MM.1S (cell line): ENCODE results near the gene GP5.

Experiments
- DNase-seq: peaks from one replicate; pipeline ENCODE4 v3.0.0-alpha.2; 2015
- H2AFZ ChIP-seq: fragments of 300-600 bp; sonication (generic); 2 replicates; pipeline ENCODE4 v1.6.0; 2016; ENCODE audit warnings: antibody characterized with exemption, low read length
- H3F3A ChIP-seq: fragments of 300-600 bp; sonication (generic); 2 replicates; pipeline ENCODE4 v1.6.1; 2016; ENCODE audit warnings: mild to moderate bottlenecking, antibody characterized with exemption, low read length, moderate library complexity, mixed read lengths; ENCODE audit not compliant: insufficient read depth
- H3K27ac ChIP-seq: fragments of 300-600 bp; sonication (generic); 2 replicates; pipeline ENCODE4 v1.5.1; 2016; ENCODE audit warnings: mild to moderate bottlenecking, low read length
- H3K27me3 ChIP-seq: fragments of 300-600 bp; sonication (generic); replicated peaks from 2 replicates; pipeline ENCODE4 v1.6.0; 2016; ENCODE audit warnings: low read length; ENCODE audit not compliant: insufficient read depth
- H3K36me3 ChIP-seq: fragments of 300-600 bp; sonication (generic); replicated peaks from 2 replicates; pipeline ENCODE4 v1.6.1; 2016; ENCODE audit warnings: mild to moderate bottlenecking, low read length, mixed read lengths; ENCODE audit not compliant: insufficient read depth
- H3K4me1 ChIP-seq: fragments of 300-600 bp; sonication (generic); 2 replicates; pipeline ENCODE4 v1.6.1; 2016; ENCODE audit warnings: low read length, mixed read lengths
- H3K4me2 ChIP-seq: fragments of 300-600 bp; sonication (generic); 2 replicates; pipeline ENCODE4 v1.6.0; 2016; ENCODE audit warnings: low read depth, low read length
- H3K4me3 ChIP-seq: fragments of 300-600 bp; sonication (generic); 2 replicates; pipeline ENCODE4 v1.5.1; 2016; ENCODE audit warnings: low read length, mixed read lengths
- H3K79me2 ChIP-seq: fragments of 300-600 bp; sonication (generic); 2 replicates; pipeline ENCODE4 v1.6.1; 2016; ENCODE audit warnings: mixed run types, low read length, mixed read lengths
- H3K9ac ChIP-seq: fragments of 300-600 bp; sonication (generic); 2 replicates; pipeline ENCODE4 v1.6.1; 2016; ENCODE audit warnings: low read length, mixed read lengths
- H3K9me2 ChIP-seq: fragments of 300-600 bp; sonication (generic); replicated peaks from 2 replicates; pipeline ENCODE4 v1.6.1; 2016; ENCODE audit warnings: mild to moderate bottlenecking, low read length, mixed read lengths; ENCODE audit not compliant: insufficient read depth
- H3K9me3 ChIP-seq: fragments of 300-600 bp; sonication (generic); replicated peaks from 2 replicates; pipeline ENCODE4 v1.6.1; 2016; ENCODE audit warnings: mild to moderate bottlenecking, low read length, mixed read lengths; ENCODE audit not compliant: insufficient read depth
- H4K20me1 ChIP-seq: fragments of 300-600 bp; sonication (generic); 2 replicates; pipeline ENCODE4 v1.6.1; 2016; ENCODE audit warnings: mild to moderate bottlenecking, low read length, moderate library complexity, mixed read lengths; ENCODE audit not compliant: insufficient read depth
- EZH2 ChIP-seq: fragments of 300-600 bp; sonication (generic); optimal IDR thresholded peaks from 2 replicates; pipeline ENCODE3; 2017; ENCODE audit warnings: low read depth, mild to moderate bottlenecking, antibody characterized with exemption, low read length, mixed read lengths
- EZH2phosphoT487 ChIP-seq: fragments of 300-600 bp; sonication (generic); IDR thresholded peaks from 2 replicates; pipeline ENCODE4 v1.6.1; 2018; ENCODE audit warnings: antibody characterized with exemption, low read length
- TF ChIP-seq, protein P1 (sequence below): fragments of 300-600 bp; sonication (generic); IDR thresholded peaks from 2 replicates; pipeline ENCODE4 v1.5.1; 2016; ENCODE audit warnings: antibody characterized with exemption, low read length, mixed read lengths

The GP5 gene

DNA sequence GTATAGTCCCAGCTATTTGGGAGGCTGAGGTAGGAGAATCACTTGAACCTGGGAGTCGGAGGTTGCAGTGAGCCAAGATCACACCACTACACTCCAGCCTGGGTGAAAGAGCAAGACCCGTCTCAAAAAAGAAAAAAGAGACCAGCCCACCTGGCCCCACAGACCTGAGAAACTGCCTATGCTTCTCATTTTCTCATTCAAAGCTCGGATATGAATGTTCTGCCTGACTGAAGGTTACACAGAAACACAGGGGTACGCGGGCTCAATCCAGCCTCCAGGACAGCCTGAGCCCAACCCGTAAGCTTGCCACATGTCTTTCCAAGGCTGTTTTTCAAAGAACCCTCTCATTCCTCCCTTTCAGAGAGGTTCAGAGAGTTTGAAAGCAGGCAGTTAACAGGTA lies 19.8 kb downstream of the GP5 start:
- no peaks in the 10 kb centered on the region for H3K9me3 ChIP-seq
- no peaks in the 10 kb centered on the region for H3K79me2 ChIP-seq
- no peak overlapping the region for H3K27ac ChIP-seq
- peaks cover 38% of the 10 kb centered on the region for H3K27me3 ChIP-seq
- H4K20me1 ChIP-seq, result no peaks in the 10 kb centered on the region
- no peaks in the 10 kb centered on the region for H3K36me3 ChIP-seq
- H2AFZ ChIP-seq, result no peak overlapping the region
- no peak for DNase-seq
- no peaks in the 10 kb centered on the region for H3K4me1 ChIP-seq
- no peak overlapping the region for H3K4me2 ChIP-seq
- H3K9ac ChIP-seq, result no peak overlapping the region
- no peak for TF ChIP-seq EZH2phosphoT487
- TF ChIP-seq EZH2, result no peak
- TF ChIP-seq, protein P1, sequence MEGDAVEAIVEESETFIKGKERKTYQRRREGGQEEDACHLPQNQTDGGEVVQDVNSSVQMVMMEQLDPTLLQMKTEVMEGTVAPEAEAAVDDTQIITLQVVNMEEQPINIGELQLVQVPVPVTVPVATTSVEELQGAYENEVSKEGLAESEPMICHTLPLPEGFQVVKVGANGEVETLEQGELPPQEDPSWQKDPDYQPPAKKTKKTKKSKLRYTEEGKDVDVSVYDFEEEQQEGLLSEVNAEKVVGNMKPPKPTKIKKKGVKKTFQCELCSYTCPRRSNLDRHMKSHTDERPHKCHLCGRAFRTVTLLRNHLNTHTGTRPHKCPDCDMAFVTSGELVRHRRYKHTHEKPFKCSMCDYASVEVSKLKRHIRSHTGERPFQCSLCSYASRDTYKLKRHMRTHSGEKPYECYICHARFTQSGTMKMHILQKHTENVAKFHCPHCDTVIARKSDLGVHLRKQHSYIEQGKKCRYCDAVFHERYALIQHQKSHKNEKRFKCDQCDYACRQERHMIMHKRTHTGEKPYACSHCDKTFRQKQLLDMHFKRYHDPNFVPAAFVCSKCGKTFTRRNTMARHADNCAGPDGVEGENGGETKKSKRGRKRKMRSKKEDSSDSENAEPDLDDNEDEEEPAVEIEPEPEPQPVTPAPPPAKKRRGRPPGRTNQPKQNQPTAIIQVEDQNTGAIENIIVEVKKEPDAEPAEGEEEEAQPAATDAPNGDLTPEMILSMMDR, result no peak
- H3K9me2 ChIP-seq, result no peaks in the 10 kb centered on the region
- H3F3A ChIP-seq, result no peaks in the 10 kb centered on the region
- H3K4me3 ChIP-seq, result no peak overlapping the region

DNA sequence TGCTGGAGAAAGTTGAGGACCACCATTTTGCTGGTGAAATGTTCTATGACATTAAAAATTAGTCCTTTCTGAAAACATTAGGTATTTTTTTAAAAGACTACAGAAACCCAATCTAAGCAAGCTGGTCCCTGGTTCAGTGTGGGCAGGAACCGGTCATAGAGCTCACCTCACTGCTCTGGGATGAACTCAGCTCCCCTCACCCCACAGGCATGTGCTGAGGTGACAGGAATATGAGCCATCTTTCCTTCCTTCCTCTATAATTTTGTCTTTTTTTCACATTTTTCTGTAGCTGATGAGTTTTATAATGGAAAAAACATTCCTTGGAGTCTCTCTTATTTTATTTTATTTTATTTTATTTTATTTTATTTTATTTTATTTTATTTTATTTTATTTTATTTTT lies 21.4 kb downstream of the GP5 start:
- TF ChIP-seq EZH2, result no peak
- no peaks in the 10 kb centered on the region for H3K36me3 ChIP-seq
- H3K4me2 ChIP-seq, result no peak overlapping the region
- H3K4me3 ChIP-seq, result no peak overlapping the region
- DNase-seq, result no peak
- no peaks in the 10 kb centered on the region for H3K79me2 ChIP-seq
- H3K27me3 ChIP-seq, result peaks cover 23% of the 10 kb centered on the region
- no peak overlapping the region for H3K9ac ChIP-seq
- H2AFZ ChIP-seq, result no peak overlapping the region
- H3K27ac ChIP-seq, result no peak overlapping the region
- no peaks in the 10 kb centered on the region for H3K4me1 ChIP-seq
- H3K9me3 ChIP-seq, result no peaks in the 10 kb centered on the region
- H3K9me2 ChIP-seq, result no peaks in the 10 kb centered on the region
- no peaks in the 10 kb centered on the region for H4K20me1 ChIP-seq
- no peaks in the 10 kb centered on the region for H3F3A ChIP-seq

DNA sequence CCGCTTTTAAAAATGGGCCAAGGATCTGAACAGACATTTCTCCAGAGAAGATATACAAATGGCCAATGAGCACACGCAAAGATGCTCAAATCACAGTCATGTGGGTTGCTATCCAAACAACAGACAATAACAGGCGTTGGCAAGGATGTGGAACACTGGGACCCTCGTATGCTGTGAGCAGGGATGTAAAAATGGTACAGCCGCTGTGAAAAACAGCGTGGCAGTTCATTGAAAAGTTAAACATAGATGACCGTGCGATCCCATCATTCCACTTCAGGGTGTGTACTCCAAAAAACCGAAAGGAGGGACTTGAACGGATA lies 22.9 kb downstream of the GP5 start:
- Histone ChIP-seq H3K4me1 (no peaks in the 10 kb centered on the region), H4K20me1 (no peaks in the 10 kb centered on the region), H3K79me2 (no peaks in the 10 kb centered on the region), H3K27ac (no peak overlapping the region), H3K9me2 (no peaks in the 10 kb centered on the region), H3K9ac (no peak overlapping the region), H3F3A (no peaks in the 10 kb centered on the region), H2AFZ (no peak overlapping the region), H3K4me2 (no peak overlapping the region), H3K27me3 (peaks cover 12% of the 10 kb centered on the region), H3K36me3 (no peaks in the 10 kb centered on the region), H3K4me3 (no peak overlapping the region), H3K9me3 (no peaks in the 10 kb centered on the region)
- no peak for DNase-seq
- TF ChIP-seq, protein P1, result no peak
- TF ChIP-seq EZH2phosphoT487, result no peak
- TF ChIP-seq EZH2, result no peak

DNA sequence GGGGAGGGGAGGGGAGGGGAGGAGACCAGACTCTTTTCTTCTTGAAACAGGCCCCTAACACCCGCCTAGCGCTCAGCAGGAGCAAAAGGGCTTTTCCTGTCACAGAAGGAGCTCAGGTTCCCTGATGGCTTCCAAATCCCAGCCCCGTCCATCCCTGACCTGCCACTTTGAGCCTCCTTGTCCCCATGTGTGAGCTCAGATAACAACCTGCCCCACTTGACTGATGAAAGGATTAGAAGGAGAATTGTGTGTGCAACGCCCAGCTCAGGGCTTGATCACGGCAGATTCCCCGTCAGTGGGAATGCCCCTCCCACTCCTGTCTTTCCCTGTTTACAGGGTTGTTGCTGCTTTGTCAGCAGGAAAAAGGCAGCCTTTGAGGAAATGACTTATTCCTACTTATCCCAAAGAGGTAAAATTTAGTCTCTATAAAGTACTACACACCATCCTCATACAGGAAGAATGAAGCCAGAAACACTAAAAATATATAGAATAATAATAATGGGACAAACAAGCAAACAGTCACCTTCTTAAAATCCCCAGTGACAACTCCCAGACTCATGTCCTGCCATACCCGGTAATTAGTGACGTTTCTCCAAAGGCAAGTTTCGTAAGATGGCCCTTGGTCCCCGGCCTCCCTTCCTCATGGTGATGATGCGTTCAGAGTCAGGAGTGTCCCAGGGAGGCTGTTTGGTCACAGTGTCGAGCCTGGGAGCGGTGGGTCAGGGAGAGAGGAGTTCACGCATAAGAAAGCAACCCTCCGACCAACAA lies 23.4 kb downstream of the GP5 start:
- no peak overlapping the region for H3K4me3 ChIP-seq
- no peak overlapping the region for H3K27ac ChIP-seq
- no peak overlapping the region for H2AFZ ChIP-seq
- no peak overlapping the region for H3K4me2 ChIP-seq
- no peaks in the 10 kb centered on the region for H3F3A ChIP-seq
- TF ChIP-seq EZH2, result no peak
- TF ChIP-seq, protein P1, result no peak
- no peak for TF ChIP-seq EZH2phosphoT487
- no peaks in the 10 kb centered on the region for H3K79me2 ChIP-seq
- no peaks in the 10 kb centered on the region for H3K9me2 ChIP-seq
- no peaks in the 10 kb centered on the region for H4K20me1 ChIP-seq
- H3K4me1 ChIP-seq, result no peaks in the 10 kb centered on the region
- H3K36me3 ChIP-seq, result no peaks in the 10 kb centered on the region
- DNase-seq, result no peak
- no peaks in the 10 kb centered on the region for H3K9me3 ChIP-seq
- H3K27me3 ChIP-seq, result peaks cover 9% of the 10 kb centered on the region
- no peak overlapping the region for H3K9ac ChIP-seq
